HL-60/S4 treated with phorbol 12-myristate 13-acetate at 8.2 ng/mL for 4 days and 3 days (cell line): ENCODE results near the gene FTCDNL1.

Source experiments
- in situ Hi-C: fragments of 300-500 bp; cut with MboI; formaldehyde crosslinking; loops from 2 replicates; pipeline ENCODE4 v1.15.0; 2022; ENCODE audit warnings: low sequenced_read_pairs

Gene FTCDNL1

GRCh38 chr2:199842631-199843395, 8.2 kb downstream of the FTCDNL1 start:
- in situ Hi-C loops, result no loop called here

GRCh38 chr2:199841409-199841808, 9.6 kb downstream of the FTCDNL1 start:
- in situ Hi-C loops, result no loop called here

GRCh38 chr2:199838399-199838798, 12.6 kb downstream of the FTCDNL1 start:
- in situ Hi-C loops, result no loop called here

- in situ Hi-C loops, result no loop called here
Measured at GRCh38 chr2:199836943-199837342, 14.0 kb downstream of the FTCDNL1 start.

- in situ Hi-C loops, result no loop called here
Measured at GRCh38 chr2:199833525-199833924, 17.5 kb downstream of the FTCDNL1 start.

GRCh38 chr2:199830531-199830930, 20.5 kb downstream of the FTCDNL1 start:
- in situ Hi-C loops, result no loop called here

- in situ Hi-C loops, result no loop called here
Measured at GRCh38 chr2:199829628-199830027, 21.4 kb downstream of the FTCDNL1 start.

- in situ Hi-C loops, result no loop called here
Measured at GRCh38 chr2:199819746-199820145, 31.2 kb downstream of the FTCDNL1 start.

GRCh38 chr2:199818754-199819153, 32.2 kb downstream of the FTCDNL1 start:
- in situ Hi-C loops, result no loop called here

GRCh38 chr2:199818026-199818425, 33.0 kb downstream of the FTCDNL1 start:
- in situ Hi-C loops, result no loop called here

GRCh38 chr2:199814817-199815211, 36.2 kb downstream of the FTCDNL1 start:
- in situ Hi-C loops, result no loop called here

GRCh38 chr2:199814101-199814816, 36.7 kb downstream of the FTCDNL1 start:
- in situ Hi-C loops, result no loop called here

GRCh38 chr2:199812493-199812892, 38.5 kb downstream of the FTCDNL1 start:
- in situ Hi-C loops, result no loop called here

- in situ Hi-C loops, result no loop called here
Measured at GRCh38 chr2:199811346-199811745, 39.6 kb downstream of the FTCDNL1 start.

GRCh38 chr2:199810422-199811171, 40.4 kb downstream of the FTCDNL1 start:
- in situ Hi-C loops, result no loop called here

- in situ Hi-C loops, result no loop called here
Measured at GRCh38 chr2:199807966-199808365, 43.0 kb downstream of the FTCDNL1 start.

GRCh38 chr2:199806179-199806578, 44.8 kb downstream of the FTCDNL1 start:
- in situ Hi-C loops, result no loop called here

- in situ Hi-C loops, result no loop called here
Measured at GRCh38 chr2:199804831-199805230, 46.2 kb downstream of the FTCDNL1 start.

- in situ Hi-C loops, result no loop called here
Measured at GRCh38 chr2:199798831-199799580, 52.0 kb downstream of the FTCDNL1 start.

- in situ Hi-C loops, result no loop called here
Measured at GRCh38 chr2:199797431-199798403, 53.3 kb downstream of the FTCDNL1 start.
